NCI-H2171 (cell line): ENCODE data around the gene ZNF584.
A peak's percentile ranks its signal among the peaks of the same experiment; 100 is the strongest.

Experiments
- DNase-seq: peaks from one replicate; lab custom pipeline; 2025; lab: John Stamatoyannopoulos, UW

ZNF584 gene

DNA sequence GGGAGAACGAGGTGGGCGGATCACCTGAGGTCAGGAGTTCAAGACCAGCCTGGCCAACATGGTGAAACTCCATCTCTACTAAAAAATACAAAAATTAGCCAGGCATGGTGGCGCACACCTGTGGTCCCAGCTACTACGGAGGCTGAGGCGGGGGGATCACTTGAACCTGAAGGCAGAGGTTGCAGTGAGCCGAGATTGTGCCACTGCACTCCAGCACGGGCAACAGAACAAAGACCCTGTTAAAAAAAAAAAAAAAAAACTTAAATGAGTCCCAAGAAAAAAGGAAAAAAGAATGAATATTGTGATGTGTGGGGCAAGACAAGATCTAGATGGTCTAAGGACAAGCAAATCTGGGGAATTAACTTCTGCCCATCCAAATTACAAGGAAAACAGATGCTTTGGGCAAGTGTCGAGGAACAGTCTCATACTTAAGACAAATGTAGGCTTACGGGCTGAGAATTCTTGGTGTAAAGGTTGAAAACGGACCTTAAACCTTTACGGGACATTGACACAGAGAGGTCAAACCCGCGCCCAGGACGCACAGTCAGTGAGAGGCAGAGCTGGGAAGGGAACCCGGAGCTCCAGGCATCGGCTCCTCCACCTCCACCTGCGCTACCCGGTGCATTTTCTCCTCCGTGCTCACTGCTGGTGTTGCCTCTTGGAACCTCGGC is 57.8 kb downstream of the ZNF584 start:
- DNase-seq = no peak

GRCh38 chr19:58466760-58467589 is 58.5 kb downstream of the ZNF584 start, which contains the start of gene ZNF324:
ZNF324 (plus strand) TSS chr19:58467080; CDS start chr19:58469186, 2,106 bp downstream.
- DNase-seq = peak; percentile 97
